GM13977 (cell line): Measurements from ENCODE around the gene CYLD.
A peak's percentile ranks its signal among the peaks of the same experiment; 100 is the strongest.

ENCODE experiments used
- DNase-seq: peaks from one replicate; pipeline ENCODE4 v3.0.0; 2012; ENCODE audit warnings: low spot score
- CTCF ChIP-seq: IDR thresholded peaks from 2 replicates; pipeline ENCODE4 v1.5.1; 2012; ENCODE audit warnings: mild to moderate bottlenecking, control low read depth; ENCODE audit not compliant: insufficient read depth; ENCODE audit errors: extremely low read depth, missing control alignments
- in situ Hi-C: fragments of 300-500 bp; cut with MboI; formaldehyde crosslinking; loops from one replicate; pipeline ENCODE4 v1.12.0; 2022; ENCODE audit warnings: low sequenced_read_pairs, low pct_unique_long_range_greater_than_20kb, mixed read lengths, inconsistent platforms; ENCODE audit not compliant: unreplicated experiment

CYLD gene

GRCh38 chr16:50731130-50731988 is 10.5 kb upstream of the CYLD start:
- no peak for DNase-seq
- in situ Hi-C loops = no loop called here

GRCh38 chr16:50731989-50732832 is 9.7 kb upstream of the CYLD start:
- TF ChIP-seq CTCF = no peak
- DNase-seq = no peak
- in situ Hi-C loops = no loop called here

More at GRCh38 chr16:50731130-50731988, 10.5 kb upstream of the CYLD start:
- TF ChIP-seq CTCF = no peak

GRCh38 chr16:50733468-50733867 is 8.4 kb upstream of the CYLD start:
- in situ Hi-C loops = no loop called here
- TF ChIP-seq CTCF = no peak
- DNase-seq = no peak

- in situ Hi-C loops = no loop called here
- TF ChIP-seq CTCF = no peak
- peak; percentile 58 for DNase-seq
Measured at GRCh38 chr16:50735629-50736122, 6.2 kb upstream of the CYLD start.

- in situ Hi-C loops = no loop called here
- no peak for TF ChIP-seq CTCF
- DNase-seq = no peak
Measured at GRCh38 chr16:50736448-50736847, 5.4 kb upstream of the CYLD start.

GRCh38 chr16:50737420-50737959 is 4.4 kb upstream of the CYLD start:
- TF ChIP-seq CTCF = no peak
- DNase-seq = no peak
- in situ Hi-C loops = no loop called here
